Adrenal gland (tissue), 5 donors: ENCODE data around the gene RAB14.

Experiments used
- POLR2A ChIP-seq, 2 donors: fragments of 450-650 bp; IDR thresholded peaks; one replicate each; pipeline ENCODE4 v1.6.1; 2017; ENCODE audit warnings: antibody characterized with exemption in 2 of 2, mild to moderate bottlenecking in 2 of 2, moderate library complexity in 1 of 2
- TF ChIP-seq, protein P1 (sequence below), 6 experiments: fragments of 450-650 bp in 4 of 6; fragments of 200-600 bp in 2 of 6; sonication (generic) in 1 of 6; IDR thresholded peaks; 1 replicate in 5 of 6; 2 replicates in 1 of 6; pipeline versions ENCODE4 v1.5.1 to v1.8.0; 2016 to 2021; ENCODE audit warnings: antibody characterized with exemption in 6 of 6, mild to moderate bottlenecking in 2 of 6, moderate library complexity in 1 of 6
- donor health status: DM: no; HTN: no; CAD: no.

DNA sequence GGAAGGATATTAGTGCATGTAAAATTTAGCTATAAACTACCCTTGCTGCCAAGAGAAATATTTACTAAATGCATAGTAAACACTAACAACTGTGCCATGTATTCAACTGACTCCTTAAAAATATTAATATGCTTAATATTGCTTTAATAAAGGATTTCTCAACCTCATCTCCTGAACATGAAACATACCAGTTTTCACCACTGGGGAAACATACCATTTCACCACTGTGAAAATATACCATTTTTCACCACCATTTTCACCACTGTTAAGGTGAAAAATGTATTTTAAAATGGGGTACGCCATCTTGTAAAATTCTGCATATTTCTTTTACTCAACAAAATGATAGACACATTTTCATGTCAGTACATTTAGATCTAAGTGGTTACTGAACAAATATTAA, 4.5 kb downstream of the RAB14 start:
- TF ChIP-seq, protein P1, sequence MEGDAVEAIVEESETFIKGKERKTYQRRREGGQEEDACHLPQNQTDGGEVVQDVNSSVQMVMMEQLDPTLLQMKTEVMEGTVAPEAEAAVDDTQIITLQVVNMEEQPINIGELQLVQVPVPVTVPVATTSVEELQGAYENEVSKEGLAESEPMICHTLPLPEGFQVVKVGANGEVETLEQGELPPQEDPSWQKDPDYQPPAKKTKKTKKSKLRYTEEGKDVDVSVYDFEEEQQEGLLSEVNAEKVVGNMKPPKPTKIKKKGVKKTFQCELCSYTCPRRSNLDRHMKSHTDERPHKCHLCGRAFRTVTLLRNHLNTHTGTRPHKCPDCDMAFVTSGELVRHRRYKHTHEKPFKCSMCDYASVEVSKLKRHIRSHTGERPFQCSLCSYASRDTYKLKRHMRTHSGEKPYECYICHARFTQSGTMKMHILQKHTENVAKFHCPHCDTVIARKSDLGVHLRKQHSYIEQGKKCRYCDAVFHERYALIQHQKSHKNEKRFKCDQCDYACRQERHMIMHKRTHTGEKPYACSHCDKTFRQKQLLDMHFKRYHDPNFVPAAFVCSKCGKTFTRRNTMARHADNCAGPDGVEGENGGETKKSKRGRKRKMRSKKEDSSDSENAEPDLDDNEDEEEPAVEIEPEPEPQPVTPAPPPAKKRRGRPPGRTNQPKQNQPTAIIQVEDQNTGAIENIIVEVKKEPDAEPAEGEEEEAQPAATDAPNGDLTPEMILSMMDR (IDR thresholded peaks at IDR 0.05): peak in 1 of 6 experiments; percentile 23
- TF ChIP-seq POLR2A (IDR thresholded peaks at IDR 0.05): no peak
